Transverse colon (tissue), 3 donors: Measurements from ENCODE around the gene CPSF6.

Source experiments
- CTCF ChIP-seq, 5 experiments: fragments of 200-600 bp in 3 of 5; fragments of 450-650 bp in 2 of 5; sonication (generic) in 3 of 5; IDR thresholded peaks; 1 replicate in 2 of 5; 2 replicates in 3 of 5; pipeline ENCODE4 v1.5.1; 2016 to 2017; ENCODE audit warnings: antibody characterized with exemption in 5 of 5, inconsistent platforms in 3 of 5, mild to moderate bottlenecking in 2 of 5, moderate library complexity in 1 of 5
- POLR2A ChIP-seq: fragments of 450-650 bp; IDR thresholded peaks from one replicate; pipeline ENCODE4 v1.6.1; 2016; ENCODE audit warnings: antibody characterized with exemption, mild to moderate bottlenecking, moderate library complexity

DNA sequence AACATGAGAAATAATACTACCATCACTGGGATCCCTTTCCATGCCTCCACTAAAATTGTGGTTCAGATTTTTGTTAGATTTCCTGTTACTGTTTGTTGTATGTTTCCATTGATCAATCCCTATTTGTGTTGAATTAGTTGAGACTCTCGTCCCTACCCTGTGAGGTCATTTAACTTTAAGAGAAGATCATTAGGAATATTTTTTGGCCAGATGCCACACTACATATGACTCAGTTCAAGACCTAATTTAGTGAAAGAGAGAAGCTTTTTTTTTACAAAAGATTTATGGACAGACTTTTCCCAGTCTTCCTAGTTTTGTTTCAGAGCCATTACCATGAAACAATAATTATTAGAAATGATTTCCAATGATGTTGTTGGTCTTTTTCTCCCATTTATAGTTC lies 35.5 kb downstream of the CPSF6 start:
- no peak for TF ChIP-seq CTCF (IDR thresholded peaks at IDR 0.05)
- TF ChIP-seq POLR2A: no peak
